CD14-positive monocyte (primary cell): ENCODE results near the gene KRTAP4-8. TPM values are rescaled to one million over a fixed set of nuclear protein-coding genes. Genes with fewer than 3 reads are reported as not detected.
"Not testable (repeated sequence)": the region's sequence is repeated elsewhere in the genome, so short reads cannot be mapped to it uniquely, and the experiment has no call there.

Experiments used
- DNase-seq, 3 donors: peaks; one replicate each; pipeline ENCODE4 v3.0.0-alpha.2; 2011 to 2022
- H2AFZ ChIP-seq: 2 replicates; pipeline ENCODE4 v1.6.0; 2012; ENCODE audit warnings: mild to moderate bottlenecking, low read depth, low read length, inconsistent platforms; ENCODE audit not compliant: insufficient read depth, poor library complexity, severe bottlenecking
- H3K27ac ChIP-seq, 2 donors: 1 replicate in 1 of 2; 2 replicates in 1 of 2; pipeline ENCODE4 v1.5.1; 2012 to 2013; ENCODE audit warnings: low read length in 2 of 2, control low read depth in 1 of 2, inconsistent platforms in 1 of 2, low read depth in 1 of 2, mild to moderate bottlenecking in 1 of 2
- H3K27me3 ChIP-seq, 2 donors: one replicate each; pipeline versions ENCODE4 v1.6.0 to v1.6.1; 2011 to 2013; ENCODE audit warnings: low read length in 2 of 2; ENCODE audit not compliant: control insufficient read depth in 2 of 2, insufficient read depth in 2 of 2
- H3K36me3 ChIP-seq, 2 donors: replicated peaks in 1 of 2; 1 replicate in 1 of 2; 2 replicates in 1 of 2; pipeline versions ENCODE4 v1.5.1 to v1.6.1; 2012 to 2013; ENCODE audit warnings: low read length in 2 of 2, control low read depth in 1 of 2, inconsistent platforms in 1 of 2, mild to moderate bottlenecking in 1 of 2; ENCODE audit not compliant: insufficient read depth in 2 of 2, control insufficient read depth in 1 of 2
- H3K4me1 ChIP-seq, 2 donors: 1 replicate in 1 of 2; 2 replicates in 1 of 2; pipeline versions ENCODE4 v1.5.1 to v1.6.1; 2012 to 2013; ENCODE audit warnings: low read length in 2 of 2, control low read depth in 1 of 2, inconsistent platforms in 1 of 2, mild to moderate bottlenecking in 1 of 2, moderate library complexity in 1 of 2; ENCODE audit not compliant: insufficient read depth in 2 of 2, control insufficient read depth in 1 of 2
- H3K4me2 ChIP-seq: replicated peaks from 2 replicates; pipeline ENCODE3; 2012; ENCODE audit warnings: low read length, moderate library complexity, mild to moderate bottlenecking; ENCODE audit not compliant: poor library complexity, severe bottlenecking; ENCODE audit errors: extremely low read depth
- H3K4me3 ChIP-seq, 3 experiments: fragments of 200-600 bp in 1 of 3; sonication (generic) in 1 of 3; replicated peaks in 1 of 3; 1 replicate in 2 of 3; 2 replicates in 1 of 3; pipeline ENCODE4 v1.5.1; 2011 to 2013; ENCODE audit warnings: low read length in 3 of 3, mild to moderate bottlenecking in 3 of 3, control low read depth in 2 of 3, low read depth in 2 of 3, inconsistent platforms in 1 of 3, moderate library complexity in 1 of 3
- H3K79me2 ChIP-seq: 2 replicates; pipeline ENCODE4 v1.6.0; 2012; ENCODE audit warnings: mild to moderate bottlenecking, control low read depth, inconsistent platforms, low read length, moderate library complexity; ENCODE audit not compliant: insufficient read depth
- H3K9ac ChIP-seq: 2 replicates; pipeline ENCODE4 v1.6.0; 2017; ENCODE audit warnings: low read length, mild to moderate bottlenecking; ENCODE audit not compliant: insufficient read depth, poor library complexity, severe bottlenecking
- H3K9me3 ChIP-seq, 2 donors: replicated peaks in 1 of 2; 1 replicate in 1 of 2; 2 replicates in 1 of 2; pipeline versions ENCODE4 v1.5.1 to v1.6.1; 2012 to 2013; ENCODE audit warnings: low read length in 2 of 2, control low read depth in 1 of 2; ENCODE audit not compliant: control insufficient read depth in 1 of 2, insufficient read depth in 1 of 2
- H4K20me1 ChIP-seq: 2 replicates; pipeline ENCODE4 v1.6.0; 2012; ENCODE audit warnings: mild to moderate bottlenecking, low read length, control low read depth, moderate library complexity; ENCODE audit not compliant: insufficient read depth
- H3K27ac Mint-ChIP-seq, 7 donors: one replicate each; pipeline ENCODE4 v1.8.0; 2020; ENCODE audit warnings: mild to moderate bottlenecking in 7 of 7, mixed read lengths in 7 of 7, moderate library complexity in 6 of 7, inconsistent platforms in 2 of 7
- H3K27me3 Mint-ChIP-seq, 3 donors: one replicate each; pipeline ENCODE4 v1.8.0; 2021 to 2022; ENCODE audit warnings: low read depth in 3 of 3, mild to moderate bottlenecking in 3 of 3, mixed read lengths in 3 of 3, moderate library complexity in 3 of 3, inconsistent platforms in 1 of 3
- H3K36me3 Mint-ChIP-seq, 2 donors: one replicate each; pipeline ENCODE4 v1.8.0; 2020; ENCODE audit warnings: mixed read lengths in 2 of 2, inconsistent platforms in 1 of 2, mild to moderate bottlenecking in 1 of 2
- H3K4me1 Mint-ChIP-seq: one replicate; pipeline ENCODE4 v1.8.0; 2020; ENCODE audit warnings: mild to moderate bottlenecking, mixed read lengths
- H3K4me3 Mint-ChIP-seq, 2 donors: one replicate each; pipeline ENCODE4 v1.8.0; 2020; ENCODE audit warnings: mild to moderate bottlenecking in 2 of 2, mixed read lengths in 2 of 2, moderate library complexity in 1 of 2
- H3K9me3 Mint-ChIP-seq, 7 donors: one replicate each; pipeline ENCODE4 v1.8.0; 2020 to 2022; ENCODE audit warnings: mixed read lengths in 7 of 7, mild to moderate bottlenecking in 6 of 7, moderate library complexity in 6 of 7, inconsistent platforms in 2 of 7
- CTCF ChIP-seq: fragments of 200-600 bp; IDR thresholded peaks from one replicate; pipeline ENCODE4 v1.8.0; 2022; ENCODE audit warnings: antibody characterized with exemption, mild to moderate bottlenecking
- WGBS: methylation state at CpG from one replicate; pipeline ENCODE4 v1.1.5; 2013; ENCODE audit warnings: missing lambda C conversion rate; ENCODE audit not compliant: insufficient coverage; 5-methylcytosine and 5-hydroxymethylcytosine counted together
- intact Hi-C, 2 donors: fragments of 100-400 bp; cut with micrococcal nuclease; formaldehyde crosslinking; loops; one replicate each; pipeline versions ENCODE4 v1.15.0 to v1.15.1; 2023
- polyA plus RNA-seq, 3 donors: library from polyadenylated mRNA; depleted of rRNA in 1 of 3; unstranded in 2 of 3; stranded (reverse) in 1 of 3; fragments of 300-500 nt in 2 of 3; fragments of >200 nt in 1 of 3; fragmentation: Illumina TruSeq in 2 of 3; gene quantifications; 1 replicate in 2 of 3; 2 replicates in 1 of 3; pipeline ENCODE4 v1.2.3, GENCODE V29; 2012 to 2021

The KRTAP4-8 gene
- polyA plus RNA-seq, 3 donors: not detected

GRCh38 chr17:41103896-41104295, 6.0 kb upstream of the KRTAP4-8 start:
- Histone ChIP-seq H3K79me2 (no peaks in the 10 kb centered on the region), H3K27me3 (no peaks in the 10 kb centered on the region), H3K4me2 (no peak overlapping the region), H4K20me1 (no peaks in the 10 kb centered on the region), H3K27ac (no peak overlapping the region), H3K9me3 (no peaks in the 10 kb centered on the region), H3K9ac (no peak overlapping the region), H2AFZ (no peak overlapping the region), H3K4me1 (peaks cover 5 to 13% of the 10 kb centered on the region in 2 donors), H3K4me3 (no peak overlapping the region), H3K36me3 (no peaks in the 10 kb centered on the region)
- intact Hi-C loops: no loop called here
- H3K4me1 Mint-ChIP-seq: peaks cover 11% of the 10 kb centered on the region
- TF ChIP-seq CTCF: no peak
- H3K36me3 Mint-ChIP-seq: no peaks in the 10 kb centered on the region
- peaks cover 0 to 2% (median 1%) of the 10 kb centered on the region in 3 donors for H3K27me3 Mint-ChIP-seq
- H3K27ac Mint-ChIP-seq: no peak overlapping the region
- no peak overlapping the region for H3K4me3 Mint-ChIP-seq
- no peak for DNase-seq
- peaks cover 0 to 3% (median 0%) of the 10 kb centered on the region in 7 donors for H3K9me3 Mint-ChIP-seq
- WGBS: no CpG with 5 or more reads among the region's 1 CpG

- no peaks in the 10 kb centered on the region for H3K79me2 ChIP-seq
- 73% methylated on average over 8 of the region's 10 CpGs for WGBS
- H3K9me3 ChIP-seq: no peaks in the 10 kb centered on the region
- no peaks in the 10 kb centered on the region for H3K36me3 ChIP-seq
- Mint-ChIP-seq H3K27me3 (peaks cover 0 to 7% (median 1%) of the 10 kb centered on the region in 3 donors), H3K27ac (no peak within 1 kb of the TSS), H3K9me3 (peaks cover 0 to 3% (median 0%) of the 10 kb centered on the region in 7 donors), H3K4me1 (peaks cover 5% of the 10 kb centered on the region), H3K36me3 (no peaks in the 10 kb centered on the region), H3K4me3 (no peak within 1 kb of the TSS)
- no peaks in the 10 kb centered on the region for H3K27me3 ChIP-seq
- no peak within 1 kb of the TSS for H2AFZ ChIP-seq
- no peak within 1 kb of the TSS for H3K9ac ChIP-seq
- no peak within 1 kb of the TSS for H3K4me2 ChIP-seq
- intact Hi-C loops: no loop called here
- H4K20me1 ChIP-seq: no peaks in the 10 kb centered on the region
- TF ChIP-seq CTCF: no peak
- no peak within 1 kb of the TSS for H3K4me3 ChIP-seq
- DNase-seq: no peak
- H3K4me1 ChIP-seq: no peaks in the 10 kb centered on the region
- H3K27ac ChIP-seq: no peak within 1 kb of the TSS
These were observed 3.8 kb upstream of the KRTAP4-8 start, which contains the start of gene KRTAP4-16 for GRCh38 chr17:41101586-41102259. TSS of gene KRTAP4-16 (minus strand) at chr17:41102209. CDS start at chr17:41102209, 0 bp downstream.

DNA sequence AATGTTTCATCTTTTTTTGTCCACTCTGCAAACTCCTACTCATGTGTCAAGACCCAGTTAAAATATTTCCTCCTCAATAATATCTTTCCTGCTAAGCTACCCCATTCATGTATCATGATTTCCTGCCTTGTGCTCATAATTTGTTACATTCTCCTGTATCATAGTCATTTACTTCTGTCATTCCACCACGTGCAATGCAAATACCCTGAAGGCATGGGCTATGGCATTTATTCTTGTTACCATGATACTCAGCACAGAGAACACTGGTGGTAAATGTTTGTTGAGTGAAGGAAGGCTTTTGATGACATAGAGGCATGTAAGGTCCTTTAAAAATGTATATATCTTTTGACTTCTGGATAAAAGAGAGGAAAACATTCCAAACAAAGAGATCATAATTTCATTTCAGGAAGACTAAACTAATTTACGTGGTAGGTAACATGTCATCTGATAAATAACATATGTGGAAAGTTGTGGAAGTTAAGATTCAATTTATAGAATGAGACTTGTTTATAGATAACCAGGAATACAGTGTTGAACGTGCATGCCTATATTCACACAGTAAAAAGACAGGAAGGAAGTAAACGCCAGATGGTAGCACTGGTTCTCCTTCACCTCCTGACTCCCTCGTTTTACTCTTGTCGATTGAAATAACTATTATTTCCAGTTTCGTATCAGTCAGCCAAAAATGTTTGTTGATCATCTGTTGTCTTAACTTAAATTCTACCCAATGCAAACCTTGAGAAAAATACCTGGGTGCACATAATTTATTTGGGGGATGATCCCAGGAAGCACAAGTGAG, 1.9 kb upstream of the KRTAP4-8 start:
- intact Hi-C loops, H3K4me1 ChIP-seq, H3K27ac ChIP-seq, H3K9me3 Mint-ChIP-seq, H3K36me3 Mint-ChIP-seq, H3K4me2 ChIP-seq, DNase-seq, H3K27me3 ChIP-seq, H3K79me2 ChIP-seq, H3K4me3 Mint-ChIP-seq, H2AFZ ChIP-seq, H4K20me1 ChIP-seq, H3K27me3 Mint-ChIP-seq, H3K9me3 ChIP-seq, H3K27ac Mint-ChIP-seq, H3K4me1 Mint-ChIP-seq, H3K4me3 ChIP-seq, H3K9ac ChIP-seq, H3K36me3 ChIP-seq: not testable (repeated sequence)
- WGBS: 0% methylated on average over 3 of the region's 7 CpGs
